C4-2B (cell line): ENCODE measurements around the gene B3GALT5.

Experiments
- H3K27ac ChIP-seq: fragments of 450-650 bp; 2 replicates; pipeline ENCODE4 v1.5.1; 2017
- ZFX ChIP-seq: fragments of 450-650 bp; IDR thresholded peaks from 2 replicates; pipeline ENCODE4 v1.6.1; 2017
- TF ChIP-seq, protein P1 (sequence below): fragments of 450-650 bp; conservative IDR thresholded peaks from 2 replicates; pipeline ENCODE4 v1.5.1; 2017; ENCODE audit warnings: mild to moderate bottlenecking

Gene B3GALT5

DNA sequence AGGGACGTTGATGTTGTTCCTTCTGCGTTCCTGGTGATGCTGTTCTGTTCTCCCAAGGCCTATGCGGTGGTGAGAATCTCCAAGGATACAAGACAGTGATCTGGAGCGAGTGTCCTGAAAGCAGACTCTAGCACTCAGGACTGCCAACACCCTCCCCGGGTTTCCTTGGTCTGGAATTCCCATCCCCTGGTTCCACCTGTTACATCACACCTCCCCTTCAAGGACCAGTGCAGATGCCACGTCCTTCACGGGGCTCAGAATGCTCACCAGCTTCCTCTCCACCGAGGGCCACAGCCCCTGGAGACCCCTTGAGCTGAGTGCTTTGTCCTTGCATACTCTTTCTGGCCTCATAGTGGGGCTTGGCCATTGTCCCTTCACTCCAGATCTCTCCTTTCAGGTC lies 43.5 kb downstream of the B3GALT5 start:
- TF ChIP-seq ZFX = no peak
- no peak overlapping the region for H3K27ac ChIP-seq

DNA sequence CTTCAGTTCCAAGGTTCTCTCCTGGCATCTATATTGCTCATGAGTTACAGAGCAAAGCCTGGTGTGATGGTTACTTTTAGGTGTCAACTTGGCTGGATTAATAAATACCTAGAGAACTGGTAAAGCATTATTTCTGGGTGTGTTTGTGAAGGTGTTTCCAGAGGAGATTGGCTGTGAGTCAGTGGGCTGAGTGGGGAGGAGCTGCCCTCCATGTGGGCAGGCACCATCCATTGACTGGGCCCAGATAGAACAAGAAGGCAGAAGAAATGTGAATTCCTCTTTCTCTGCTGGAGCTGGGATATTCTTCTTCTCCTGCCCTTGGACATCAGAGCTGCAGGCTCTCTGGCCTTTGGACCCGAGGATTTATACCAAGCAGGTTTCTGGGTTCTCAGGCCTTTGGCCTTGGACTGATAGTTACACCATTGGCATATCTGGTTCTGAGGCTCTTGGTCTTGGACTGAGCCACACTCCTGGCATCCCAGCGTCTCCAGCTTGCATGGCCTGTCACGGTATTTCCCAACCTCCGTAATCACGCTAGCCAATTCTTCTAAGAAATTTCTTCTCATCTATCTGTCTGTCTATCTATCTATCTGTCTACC lies 44.5 kb downstream of the B3GALT5 start:
- no peak for TF ChIP-seq ZFX
- TF ChIP-seq, protein P1, sequence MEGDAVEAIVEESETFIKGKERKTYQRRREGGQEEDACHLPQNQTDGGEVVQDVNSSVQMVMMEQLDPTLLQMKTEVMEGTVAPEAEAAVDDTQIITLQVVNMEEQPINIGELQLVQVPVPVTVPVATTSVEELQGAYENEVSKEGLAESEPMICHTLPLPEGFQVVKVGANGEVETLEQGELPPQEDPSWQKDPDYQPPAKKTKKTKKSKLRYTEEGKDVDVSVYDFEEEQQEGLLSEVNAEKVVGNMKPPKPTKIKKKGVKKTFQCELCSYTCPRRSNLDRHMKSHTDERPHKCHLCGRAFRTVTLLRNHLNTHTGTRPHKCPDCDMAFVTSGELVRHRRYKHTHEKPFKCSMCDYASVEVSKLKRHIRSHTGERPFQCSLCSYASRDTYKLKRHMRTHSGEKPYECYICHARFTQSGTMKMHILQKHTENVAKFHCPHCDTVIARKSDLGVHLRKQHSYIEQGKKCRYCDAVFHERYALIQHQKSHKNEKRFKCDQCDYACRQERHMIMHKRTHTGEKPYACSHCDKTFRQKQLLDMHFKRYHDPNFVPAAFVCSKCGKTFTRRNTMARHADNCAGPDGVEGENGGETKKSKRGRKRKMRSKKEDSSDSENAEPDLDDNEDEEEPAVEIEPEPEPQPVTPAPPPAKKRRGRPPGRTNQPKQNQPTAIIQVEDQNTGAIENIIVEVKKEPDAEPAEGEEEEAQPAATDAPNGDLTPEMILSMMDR = no peak

DNA sequence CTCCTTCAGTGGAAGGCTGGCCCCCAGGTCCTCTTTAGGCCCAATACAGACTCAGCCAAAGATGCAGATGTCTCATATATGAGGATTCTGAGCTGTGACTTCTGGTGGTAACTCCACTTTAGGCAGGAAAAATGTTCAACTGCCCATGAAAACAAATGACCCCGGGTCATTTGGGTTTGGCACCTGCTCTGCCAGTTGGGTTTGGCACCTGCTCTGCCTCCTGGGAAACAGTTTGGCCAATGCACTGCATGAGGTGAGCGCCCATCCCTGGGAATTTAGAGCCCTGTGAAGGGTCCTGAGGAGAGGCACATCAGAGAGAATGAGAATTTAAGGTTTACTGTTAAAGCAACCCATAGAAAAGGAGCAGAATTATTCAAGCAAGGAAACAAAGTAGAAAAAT lies 45.3 kb downstream of the B3GALT5 start:
- TF ChIP-seq, protein P1 = no peak
- no peak for TF ChIP-seq ZFX
- H3K27ac ChIP-seq = no peak overlapping the region

More for the DNA sequence above, 44.5 kb downstream of the B3GALT5 start:
- no peak overlapping the region for H3K27ac ChIP-seq

DNA sequence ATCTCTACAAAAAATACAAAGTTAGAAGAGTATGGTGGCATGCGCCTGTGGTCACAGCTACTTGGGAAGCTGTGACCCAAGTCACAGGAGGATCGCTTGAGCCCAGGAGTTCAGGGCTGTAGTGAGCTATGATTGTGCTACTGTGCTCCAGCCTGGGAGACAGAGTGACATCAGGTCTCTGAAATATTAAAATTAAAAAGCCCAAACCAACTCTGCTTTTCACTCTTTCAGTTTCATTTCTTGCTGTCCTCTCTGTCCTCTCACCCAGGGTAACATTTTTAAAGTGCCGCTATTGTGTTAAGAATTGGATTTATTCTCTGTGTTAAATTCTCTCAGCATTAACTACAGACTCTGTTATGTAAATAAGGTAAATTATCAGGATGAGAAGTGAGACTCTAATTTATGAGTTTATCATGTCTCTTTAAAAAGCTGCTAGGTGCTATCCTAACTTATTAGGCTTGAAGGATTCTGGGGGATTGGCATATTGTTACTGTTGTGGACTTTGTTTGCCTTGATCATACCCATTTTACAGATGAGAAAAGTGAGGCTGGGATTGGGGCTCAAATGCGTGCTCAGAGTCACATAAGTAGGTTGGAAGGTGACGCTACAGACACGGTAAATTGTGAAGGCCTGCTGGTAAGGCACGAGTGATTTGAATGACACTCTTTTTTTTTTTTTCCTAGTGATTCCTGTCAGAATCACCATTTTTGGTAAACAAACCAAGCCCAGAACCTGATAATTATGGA lies 46.5 kb downstream of the B3GALT5 start:
- no peak for TF ChIP-seq ZFX
- TF ChIP-seq, protein P1 = no peak
- no peak overlapping the region for H3K27ac ChIP-seq

DNA sequence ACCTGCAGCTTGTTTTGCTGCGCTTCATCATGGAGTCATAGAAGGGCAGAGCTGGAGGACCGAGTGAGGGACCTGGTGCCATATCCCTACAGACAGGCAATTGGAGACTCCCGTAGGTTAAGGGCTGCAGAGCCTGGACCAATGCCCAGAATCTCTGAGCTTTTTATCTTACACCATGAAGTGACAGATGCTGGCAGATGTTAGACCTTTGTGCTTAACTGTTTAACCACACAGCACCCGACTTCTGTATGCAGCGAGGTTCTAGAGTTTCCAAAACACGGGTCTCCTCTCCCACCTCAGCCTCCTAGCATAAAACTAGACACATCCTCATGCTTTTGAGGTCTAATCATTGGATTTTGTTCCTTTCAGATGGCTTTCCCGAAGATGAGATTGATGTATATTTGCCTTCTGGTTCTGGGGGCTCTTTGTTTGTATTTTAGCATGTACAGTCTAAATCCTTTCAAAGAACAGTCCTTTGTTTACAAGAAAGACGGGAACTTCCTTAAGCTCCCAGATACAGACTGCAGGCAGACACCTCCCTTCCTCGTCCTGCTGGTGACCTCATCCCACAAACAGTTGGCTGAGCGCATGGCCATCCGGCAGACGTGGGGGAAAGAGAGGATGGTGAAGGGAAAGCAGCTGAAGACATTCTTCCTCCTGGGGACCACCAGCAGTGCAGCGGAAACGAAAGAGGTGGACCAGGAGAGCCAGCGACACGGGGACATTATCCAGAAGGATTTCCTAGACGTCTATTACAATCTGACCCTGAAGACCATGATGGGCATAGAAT lies 47.6 kb downstream of the B3GALT5 start:
- no peak overlapping the region for H3K27ac ChIP-seq

DNA sequence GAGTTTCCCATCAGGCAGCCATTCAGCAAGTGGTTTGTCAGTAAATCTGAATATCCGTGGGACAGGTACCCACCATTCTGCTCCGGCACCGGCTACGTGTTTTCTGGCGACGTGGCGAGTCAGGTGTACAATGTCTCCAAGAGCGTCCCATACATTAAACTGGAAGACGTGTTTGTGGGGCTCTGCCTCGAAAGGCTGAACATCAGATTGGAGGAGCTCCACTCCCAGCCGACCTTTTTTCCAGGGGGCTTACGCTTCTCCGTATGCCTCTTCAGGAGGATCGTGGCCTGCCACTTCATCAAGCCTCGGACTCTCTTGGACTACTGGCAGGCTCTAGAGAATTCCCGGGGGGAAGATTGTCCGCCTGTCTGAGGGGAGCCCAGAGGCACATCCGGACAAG lies 48.4 kb downstream of the B3GALT5 start:
- H3K27ac ChIP-seq = no peak overlapping the region
- no peak for TF ChIP-seq ZFX
- TF ChIP-seq, protein P1 = no peak

More for the DNA sequence above, 47.6 kb downstream of the B3GALT5 start:
- no peak for TF ChIP-seq ZFX

DNA sequence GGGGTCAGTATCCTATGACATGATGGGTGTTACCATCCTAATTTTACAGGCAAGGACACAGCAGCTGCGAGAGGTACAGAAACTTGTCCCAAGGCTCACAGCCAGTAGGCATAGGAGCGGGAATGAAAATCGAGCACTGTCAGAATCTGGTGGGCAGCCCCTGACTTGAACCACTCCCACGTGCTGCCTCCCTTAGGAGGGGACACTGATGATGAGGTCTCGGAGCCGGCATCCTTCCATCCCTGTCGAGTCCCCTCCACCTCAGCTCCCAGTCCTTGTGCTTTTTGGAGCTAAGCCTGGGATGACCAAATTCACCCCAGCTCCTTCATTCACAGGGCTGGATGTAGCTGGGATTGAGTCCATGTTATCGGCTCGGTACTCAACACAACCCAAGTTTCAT lies 49.0 kb downstream of the B3GALT5 start:
- no peak overlapping the region for H3K27ac ChIP-seq
- TF ChIP-seq, protein P1 = no peak
- no peak for TF ChIP-seq ZFX

DNA sequence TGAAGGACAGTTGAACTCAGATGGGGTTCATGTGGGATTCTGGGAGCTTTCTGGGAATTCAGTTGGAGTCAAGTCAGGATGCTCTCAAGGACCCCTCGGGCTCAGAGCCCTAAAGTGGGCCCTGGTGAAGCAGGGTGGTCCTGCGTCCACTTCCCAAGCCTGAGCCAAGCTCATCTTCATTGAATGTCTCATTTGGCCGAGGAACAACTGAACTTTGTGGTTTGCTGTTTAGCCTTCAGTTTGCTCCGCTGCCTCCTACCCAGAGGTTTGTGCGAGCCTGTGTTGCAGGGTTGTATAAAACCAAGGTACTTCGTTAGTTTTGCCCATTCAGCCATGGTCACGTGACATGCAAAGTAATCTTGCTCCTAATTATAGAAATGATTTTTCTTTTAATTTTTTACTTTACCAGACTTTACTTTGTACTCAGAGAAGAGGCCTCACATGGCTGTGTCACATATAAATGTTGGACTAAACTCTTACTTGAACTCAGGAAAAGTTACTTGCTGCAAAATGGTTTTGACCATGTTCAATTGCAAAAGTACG lies 49.7 kb downstream of the B3GALT5 start:
- TF ChIP-seq, protein P1 = no peak
- no peak for TF ChIP-seq ZFX
- H3K27ac ChIP-seq = no peak overlapping the region
